CD4-positive, CD25-positive, alpha-beta regulatory T cell (primary cell): Measurements from ENCODE around the gene CSAD. TPM values are rescaled to one million over a fixed set of nuclear protein-coding genes. Genes with fewer than 3 reads are reported as not detected.

Experiments used
- ATAC-seq, 2 donors: fragments of 150-1000 bp; cut with Tn5 transposase; one replicate each; pipeline ENCODE4 v1.10.0; 2021; ENCODE audit warnings: low read depth in 2 of 2, moderate number of reproducible peaks in 2 of 2, moderate library complexity in 1 of 2
- DNase-seq, 3 donors: peaks; one replicate each; pipeline versions ENCODE4 v3.0.0 to v3.0.0-alpha.2; 2012 to 2022; ENCODE audit warnings: mixed read lengths in 1 of 3
- H3K27ac ChIP-seq: one replicate; pipeline ENCODE4 v1.7.0; 2013; ENCODE audit warnings: mild to moderate bottlenecking, low read length; ENCODE audit not compliant: insufficient read depth, poor library complexity, severe bottlenecking
- H3K27me3 ChIP-seq: one replicate; pipeline ENCODE4 v1.7.0; 2013; ENCODE audit warnings: low read length; ENCODE audit not compliant: control insufficient read depth, insufficient read depth
- H3K36me3 ChIP-seq: one replicate; pipeline ENCODE4 v1.7.0; 2013; ENCODE audit warnings: mild to moderate bottlenecking, low read length, moderate library complexity; ENCODE audit not compliant: control insufficient read depth, insufficient read depth
- H3K4me1 ChIP-seq: 2 replicates; pipeline ENCODE4 v1.7.0; 2013; ENCODE audit warnings: mild to moderate bottlenecking, low read length; ENCODE audit not compliant: insufficient read depth, control insufficient read depth, poor library complexity, severe bottlenecking
- H3K4me3 ChIP-seq: one replicate; pipeline ENCODE4 v1.7.0; 2013; ENCODE audit warnings: low read depth, mild to moderate bottlenecking, low read length, moderate library complexity
- H3K9me3 ChIP-seq, 2 experiments: 1 replicate in 1 of 2; 2 replicates in 1 of 2; pipeline ENCODE4 v1.7.0; 2013; ENCODE audit warnings: low read length in 2 of 2, mild to moderate bottlenecking in 1 of 2, moderate library complexity in 1 of 2; ENCODE audit not compliant: control insufficient read depth in 2 of 2
- H3K27ac Mint-ChIP-seq, 3 donors: one replicate each; pipeline ENCODE4 v1.8.0; 2020 to 2022; ENCODE audit warnings: mild to moderate bottlenecking in 3 of 3, mixed read lengths in 3 of 3, moderate library complexity in 2 of 3
- H3K27me3 Mint-ChIP-seq: one replicate; pipeline ENCODE4 v1.8.0; 2022; ENCODE audit warnings: mild to moderate bottlenecking, mixed read lengths
- H3K36me3 Mint-ChIP-seq: one replicate; pipeline ENCODE4 v1.8.0; 2020; ENCODE audit warnings: mixed read lengths
- H3K4me1 Mint-ChIP-seq, 4 donors: one replicate each; pipeline ENCODE4 v1.8.0; 2020 to 2022; ENCODE audit warnings: mixed read lengths in 4 of 4, mild to moderate bottlenecking in 1 of 4
- H3K4me3 Mint-ChIP-seq, 4 donors: one replicate each; pipeline ENCODE4 v1.8.0; 2020 to 2022; ENCODE audit warnings: mild to moderate bottlenecking in 4 of 4, mixed read lengths in 4 of 4, moderate library complexity in 3 of 4
- H3K9me3 Mint-ChIP-seq, 7 donors: one replicate each; pipeline ENCODE4 v1.8.0; 2020 to 2022; ENCODE audit warnings: mixed read lengths in 7 of 7, mild to moderate bottlenecking in 3 of 7, moderate library complexity in 2 of 7
- polyA plus RNA-seq, 4 donors: library from polyadenylated mRNA; unstranded; fragments of 300-500 nt; fragmentation: Illumina TruSeq; gene quantifications; one replicate each; pipeline ENCODE4 v1.2.3, GENCODE V29; 2021
- total RNA-seq: library from RNA; stranded (reverse); gene quantifications from one replicate; pipeline ENCODE4 v1.2.3, GENCODE V29; 2022

CSAD gene
- total and polyA plus RNA-seq, 5 donors from 2014 or later: 1.2 to 68.0 (median 1.7) TPM

DNA sequence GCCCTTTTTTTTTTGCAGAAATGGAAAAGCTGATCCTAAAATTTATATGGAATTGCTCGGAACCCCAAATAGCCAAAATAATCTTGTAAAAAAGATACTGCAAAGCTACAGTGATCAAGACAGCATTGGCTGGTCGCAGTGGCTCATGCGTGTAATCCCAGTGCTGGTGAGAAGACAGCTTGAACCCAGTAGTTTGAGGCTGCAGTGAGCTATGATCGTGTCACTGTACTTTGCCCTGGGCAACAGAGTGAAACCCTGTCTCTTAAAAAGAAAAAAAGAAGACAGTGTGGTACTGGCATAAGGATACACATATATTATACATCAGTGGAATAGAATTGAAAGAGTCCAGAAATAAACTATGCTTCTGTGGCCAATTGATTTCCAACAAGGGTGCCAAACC lies 20.9 kb upstream of the CSAD start:
- ATAC-seq (no peak), DNase-seq (no peak)
- H3K4me3 ChIP-seq: peak overlapping the region; percentile 55
- H3K27me3 Mint-ChIP-seq: no peaks in the 10 kb centered on the region
- H3K27me3 ChIP-seq: no peaks in the 10 kb centered on the region
- no peaks in the 10 kb centered on the region for H3K9me3 ChIP-seq
- H3K4me1 Mint-ChIP-seq: peaks cover 19 to 89% (median 54%) of the 10 kb centered on the region in 4 donors
- no peaks in the 10 kb centered on the region for H3K9me3 Mint-ChIP-seq
- H3K36me3 ChIP-seq: peaks cover 17% of the 10 kb centered on the region
- peaks cover 86% of the 10 kb centered on the region for H3K4me1 ChIP-seq
- H3K27ac ChIP-seq: peak overlapping the region; percentile 76
- H3K36me3 Mint-ChIP-seq: peaks cover 40% of the 10 kb centered on the region
- H3K4me3 Mint-ChIP-seq: peak overlapping the region; percentile 23 to 82 (median 44)
- H3K27ac Mint-ChIP-seq: peak overlapping the region in 2 of 3 donors; percentile 27 to 94

DNA sequence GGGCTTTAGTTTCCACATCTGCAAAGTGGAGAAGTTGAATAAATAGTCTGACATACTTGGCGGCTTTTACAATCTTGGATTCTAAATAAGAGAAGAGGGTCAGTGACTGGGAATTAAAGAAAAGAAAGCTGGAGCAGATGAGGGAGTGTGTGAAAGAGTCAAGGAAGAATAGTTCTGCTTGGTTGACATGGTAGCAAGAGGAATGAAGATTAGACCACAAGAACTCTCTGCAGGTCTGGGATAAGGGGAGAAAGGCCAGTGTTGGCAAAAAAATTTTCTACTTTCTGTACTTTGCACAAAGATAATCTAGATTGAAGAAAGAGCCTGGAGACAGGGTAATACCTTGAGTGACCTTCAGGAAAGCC lies 20.4 kb upstream of the CSAD start:
- H3K27me3 ChIP-seq: no peaks in the 10 kb centered on the region
- no peak for ATAC-seq
- Mint-ChIP-seq H3K9me3 (no peaks in the 10 kb centered on the region), H3K4me3 (peak overlapping the region; percentile 77 to 91 (median 86)), H3K4me1 (peaks cover 18 to 90% (median 50%) of the 10 kb centered on the region in 4 donors), H3K36me3 (peaks cover 42% of the 10 kb centered on the region), H3K27me3 (no peaks in the 10 kb centered on the region), H3K27ac (peak overlapping the region; percentile 92 to 99 (median 94))
- H3K9me3 ChIP-seq: no peaks in the 10 kb centered on the region
- peaks cover 81% of the 10 kb centered on the region for H3K4me1 ChIP-seq
- H3K27ac ChIP-seq: peak overlapping the region; percentile 76
- no peak for DNase-seq
- H3K4me3 ChIP-seq: peak overlapping the region; percentile 55
- peaks cover 22% of the 10 kb centered on the region for H3K36me3 ChIP-seq

DNA sequence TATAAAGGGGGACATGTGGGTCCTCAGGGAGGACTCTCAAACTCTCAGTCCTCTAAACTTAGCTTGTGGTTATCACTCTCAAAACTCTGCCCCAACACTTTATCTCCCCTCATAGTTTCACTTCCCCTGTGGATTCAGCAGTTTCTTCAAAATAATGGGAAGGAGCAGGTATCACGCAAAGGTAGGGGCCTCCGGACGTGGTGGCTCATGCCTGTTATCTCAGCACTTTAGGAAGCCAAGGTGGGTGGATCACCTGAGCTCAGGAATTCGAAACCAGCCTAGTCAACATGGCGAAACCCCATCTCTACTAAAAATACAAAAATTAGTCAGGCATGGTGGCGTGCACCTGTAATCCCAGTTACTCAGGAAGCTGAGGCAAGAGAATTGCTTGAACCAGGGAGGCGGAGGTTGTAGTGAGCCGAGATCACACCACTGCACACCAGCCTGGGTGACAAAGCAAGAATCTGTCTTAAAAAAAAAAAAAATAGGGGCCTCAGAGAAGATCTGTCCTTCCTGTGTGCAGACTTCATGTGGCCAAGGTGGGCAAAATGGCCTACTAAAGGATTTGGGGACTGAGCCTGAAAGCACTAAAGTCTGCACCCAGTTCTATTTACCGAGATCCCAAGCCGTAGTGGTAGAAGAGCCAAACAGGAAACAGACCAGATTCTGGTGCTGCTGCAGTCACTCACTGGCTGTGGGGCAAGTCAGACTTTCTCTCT lies 19.9 kb upstream of the CSAD start:
- Histone ChIP-seq H3K27me3 (no peaks in the 10 kb centered on the region), H3K36me3 (peaks cover 27% of the 10 kb centered on the region), H3K4me3 (peak overlapping the region; percentile 55), H3K4me1 (peaks cover 76% of the 10 kb centered on the region), H3K9me3 (no peaks in the 10 kb centered on the region), H3K27ac (peak overlapping the region; percentile 76)
- peaks cover 14 to 87% (median 46%) of the 10 kb centered on the region in 4 donors for H3K4me1 Mint-ChIP-seq
- DNase-seq (peak in 2 of 3 donors; percentile 49 to 71), ATAC-seq (peak; percentile 57 to 72)
- H3K27ac Mint-ChIP-seq: peak overlapping the region; percentile 92 to 99 (median 94)
- H3K27me3 Mint-ChIP-seq: no peaks in the 10 kb centered on the region
- peak overlapping the region; percentile 77 to 91 (median 86) for H3K4me3 Mint-ChIP-seq
- H3K36me3 Mint-ChIP-seq: peaks cover 43% of the 10 kb centered on the region
- no peaks in the 10 kb centered on the region for H3K9me3 Mint-ChIP-seq

DNA sequence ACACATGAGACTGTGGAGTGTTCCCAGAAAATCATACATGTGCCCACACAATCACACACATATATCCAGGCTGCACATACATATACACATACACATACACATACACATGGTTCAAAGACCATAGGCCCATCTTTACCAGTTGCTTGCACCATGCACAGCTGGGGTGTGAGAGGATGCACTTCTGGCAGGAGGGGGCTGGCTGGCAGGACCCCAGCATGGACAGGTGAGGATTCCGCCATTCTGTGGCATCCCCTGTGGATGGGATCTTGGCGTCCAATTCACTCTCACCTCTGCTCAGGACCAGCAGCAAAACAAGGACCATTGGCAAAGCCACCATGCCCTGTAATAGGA lies 19.4 kb upstream of the CSAD start:
- Mint-ChIP-seq H3K9me3 (no peaks in the 10 kb centered on the region), H3K4me1 (peaks cover 14 to 88% (median 42%) of the 10 kb centered on the region in 4 donors), H3K27me3 (no peaks in the 10 kb centered on the region), H3K36me3 (peaks cover 48% of the 10 kb centered on the region), H3K27ac (peak overlapping the region; percentile 92 to 99 (median 94)), H3K4me3 (peak overlapping the region; percentile 77 to 91 (median 86))
- Histone ChIP-seq H3K27me3 (no peaks in the 10 kb centered on the region), H3K4me3 (peak overlapping the region; percentile 55), H3K36me3 (peaks cover 32% of the 10 kb centered on the region), H3K9me3 (no peaks in the 10 kb centered on the region), H3K4me1 (peaks cover 72% of the 10 kb centered on the region), H3K27ac (peak overlapping the region; percentile 76)
- no peak for ATAC-seq
- no peak for DNase-seq

DNA sequence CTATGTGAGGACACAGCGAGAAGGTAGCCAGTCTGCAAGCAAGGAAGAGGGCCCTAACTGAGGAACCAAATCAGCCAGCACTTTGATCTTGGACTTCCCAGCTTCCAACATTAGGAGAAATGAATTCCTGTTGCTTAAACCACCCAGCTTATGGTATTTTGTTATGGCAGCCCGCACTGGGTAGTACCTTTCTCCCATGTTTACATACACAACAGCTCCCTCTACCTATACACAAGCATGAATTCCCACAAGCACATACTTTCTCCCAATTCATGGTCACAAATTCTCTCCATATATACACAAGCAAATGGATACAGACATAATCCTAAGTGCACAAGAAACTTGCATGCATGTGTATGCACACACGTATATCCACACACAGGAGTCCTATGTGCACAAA lies 19.0 kb upstream of the CSAD start:
- ATAC-seq: no peak
- Mint-ChIP-seq H3K4me3 (peak overlapping the region; percentile 77 to 91 (median 86)), H3K36me3 (peaks cover 52% of the 10 kb centered on the region), H3K4me1 (peaks cover 14 to 85% (median 42%) of the 10 kb centered on the region in 4 donors), H3K27me3 (no peaks in the 10 kb centered on the region), H3K27ac (peak overlapping the region; percentile 92 to 99 (median 94)), H3K9me3 (no peaks in the 10 kb centered on the region)
- Histone ChIP-seq H3K4me1 (peaks cover 68% of the 10 kb centered on the region), H3K36me3 (peaks cover 36% of the 10 kb centered on the region), H3K4me3 (peak overlapping the region; percentile 55), H3K27me3 (no peaks in the 10 kb centered on the region), H3K9me3 (no peaks in the 10 kb centered on the region), H3K27ac (peak overlapping the region; percentile 76)
- DNase-seq: no peak

DNA sequence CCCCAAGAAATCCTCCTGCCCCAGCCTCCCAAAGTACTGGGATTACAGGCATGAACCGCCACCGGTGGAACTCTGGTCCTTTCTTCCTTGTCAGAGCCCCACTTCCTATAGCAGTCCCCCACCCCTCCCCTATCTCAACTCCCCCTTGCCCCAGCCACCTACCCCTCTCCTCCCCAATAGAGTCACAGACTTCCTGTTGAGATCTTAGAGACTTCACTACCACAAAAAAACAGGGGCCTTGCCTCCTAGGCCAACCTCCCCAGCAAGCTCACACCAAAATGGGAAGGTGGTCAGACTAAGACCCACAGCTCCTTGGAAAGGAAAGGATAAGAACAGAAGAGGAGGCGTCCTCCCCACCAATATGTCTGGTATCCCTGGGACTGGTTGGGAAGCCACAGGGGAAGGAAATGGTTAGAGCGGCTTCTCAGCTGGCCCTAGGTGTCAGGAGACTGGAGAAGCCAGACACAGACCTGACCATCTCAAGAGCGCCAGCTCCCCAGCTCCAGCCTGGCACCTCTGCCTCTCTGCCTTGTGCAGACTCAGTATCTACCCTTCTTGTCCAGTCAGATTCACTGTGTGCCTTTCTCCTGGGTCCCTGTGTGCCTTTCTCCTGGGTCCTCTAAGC lies 17.9 kb upstream of the CSAD start:
- Mint-ChIP-seq H3K36me3 (peaks cover 59% of the 10 kb centered on the region), H3K27me3 (no peaks in the 10 kb centered on the region), H3K4me1 (peaks cover 14 to 77% (median 38%) of the 10 kb centered on the region in 4 donors), H3K9me3 (no peaks in the 10 kb centered on the region), H3K4me3 (peak overlapping the region; percentile 73 to 85 (median 81)), H3K27ac (peak overlapping the region; percentile 89 to 100 (median 94))
- H3K4me3 ChIP-seq: peak overlapping the region; percentile 58
- H3K4me1 ChIP-seq: peaks cover 58% of the 10 kb centered on the region
- peak overlapping the region; percentile 76 for H3K27ac ChIP-seq
- peaks cover 47% of the 10 kb centered on the region for H3K36me3 ChIP-seq
- ATAC-seq: peak; percentile 46 to 55
- no peaks in the 10 kb centered on the region for H3K27me3 ChIP-seq
- peak in 1 of 3 donors; percentile 74 for DNase-seq
- H3K9me3 ChIP-seq: no peaks in the 10 kb centered on the region

DNA sequence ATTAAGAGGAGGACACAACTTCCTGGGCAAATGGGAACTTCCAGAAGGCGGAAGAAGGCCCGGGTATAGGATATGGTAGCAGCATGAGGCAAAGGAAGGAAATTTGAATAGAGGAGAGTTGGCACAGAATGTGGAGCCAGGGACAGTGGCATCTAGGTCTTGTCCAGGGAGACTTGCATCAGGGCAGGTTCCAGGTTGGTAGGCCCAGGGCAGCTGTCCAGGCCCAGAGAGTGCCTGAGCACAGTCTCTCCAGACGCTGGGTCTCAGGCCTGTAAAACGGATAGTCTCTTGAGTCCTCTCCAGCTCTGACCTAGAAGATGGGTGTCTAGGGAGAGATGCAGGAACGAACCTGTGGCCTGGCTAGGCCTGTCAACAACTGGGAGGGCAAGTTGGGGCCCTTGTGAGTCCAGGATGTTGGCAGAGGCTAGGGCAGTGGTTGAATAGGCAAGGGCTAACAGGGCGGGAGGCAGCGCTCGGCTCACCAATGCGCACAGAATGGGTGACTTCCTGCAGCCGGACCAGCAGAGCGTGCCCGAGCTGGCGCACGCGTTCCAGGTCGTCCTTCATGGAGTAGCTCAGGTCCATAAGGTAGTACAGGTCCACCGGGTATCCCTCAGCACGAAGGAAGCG lies 16.4 kb upstream of the CSAD start:
- H3K36me3 ChIP-seq: peaks cover 62% of the 10 kb centered on the region
- peaks cover 59% of the 10 kb centered on the region for H3K36me3 Mint-ChIP-seq
- no peaks in the 10 kb centered on the region for H3K27me3 Mint-ChIP-seq
- H3K4me1 Mint-ChIP-seq: peaks cover 9 to 67% (median 32%) of the 10 kb centered on the region in 4 donors
- peaks cover 51% of the 10 kb centered on the region for H3K4me1 ChIP-seq
- peak overlapping the region; percentile 80 to 90 (median 88) for H3K27ac Mint-ChIP-seq
- no peaks in the 10 kb centered on the region for H3K27me3 ChIP-seq
- ATAC-seq: no peak
- H3K9me3 ChIP-seq: no peaks in the 10 kb centered on the region
- peak overlapping the region in 3 of 4 donors; percentile 41 to 73 (median 54) for H3K4me3 Mint-ChIP-seq
- no peak for DNase-seq
- H3K27ac ChIP-seq: peak overlapping the region; percentile 76
- H3K4me3 ChIP-seq: no peak overlapping the region
- no peaks in the 10 kb centered on the region for H3K9me3 Mint-ChIP-seq
